Trophoblast cell (in vitro differentiated cells and primary cell): ENCODE results near the gene AMACR.
"Not testable (repeated sequence)": the region's sequence is repeated elsewhere in the genome, so short reads cannot be mapped to it uniquely, and the experiment has no call there.

Source experiments
- DNase-seq, 2 donors: peaks; one replicate each; pipeline ENCODE4 v3.0.0-alpha.2; 2016
- H2AFZ ChIP-seq: 2 replicates; pipeline ENCODE4 v1.6.1; 2013; ENCODE audit warnings: low read length, moderate library complexity, mild to moderate bottlenecking; ENCODE audit not compliant: insufficient read depth, poor library complexity
- H2AK5ac ChIP-seq: 2 replicates; pipeline ENCODE4 v1.6.1; 2013; ENCODE audit warnings: mild to moderate bottlenecking, low read length
- H2BK120ac ChIP-seq: 2 replicates; pipeline ENCODE4 v1.6.1; 2013; ENCODE audit warnings: low read length, mild to moderate bottlenecking, moderate library complexity; ENCODE audit not compliant: insufficient read depth, poor library complexity
- H2BK12ac ChIP-seq: 2 replicates; pipeline ENCODE4 v1.6.1; 2013; ENCODE audit warnings: mild to moderate bottlenecking, low read length, moderate library complexity
- H2BK5ac ChIP-seq: 2 replicates; pipeline ENCODE4 v1.6.1; 2013; ENCODE audit warnings: low read length, low read depth, moderate library complexity, mild to moderate bottlenecking; ENCODE audit not compliant: poor library complexity
- H3K14ac ChIP-seq: 2 replicates; pipeline ENCODE4 v1.6.1; 2013; ENCODE audit warnings: mild to moderate bottlenecking, low read length
- H3K18ac ChIP-seq: 2 replicates; pipeline ENCODE4 v1.6.1; 2013; ENCODE audit warnings: mild to moderate bottlenecking, low read length
- H3K23ac ChIP-seq: 2 replicates; pipeline ENCODE4 v1.6.1; 2013; ENCODE audit warnings: low read length
- H3K27ac ChIP-seq: 2 replicates; pipeline ENCODE4 v1.5.1; 2013; ENCODE audit warnings: low read depth, mild to moderate bottlenecking, inconsistent platforms, low read length, moderate library complexity
- H3K27me3 ChIP-seq: 2 replicates; pipeline ENCODE4 v1.6.1; 2013; ENCODE audit warnings: inconsistent platforms, mild to moderate bottlenecking, low read length, moderate library complexity; ENCODE audit not compliant: insufficient read depth
- H3K36me3 ChIP-seq, 2 experiments: 1 replicate in 1 of 2; 2 replicates in 1 of 2; pipeline ENCODE4 v1.6.1; 2013; ENCODE audit warnings: low read length in 2 of 2, mild to moderate bottlenecking in 2 of 2, moderate library complexity in 1 of 2; ENCODE audit not compliant: insufficient read depth in 2 of 2, control insufficient read depth in 1 of 2
- H3K4ac ChIP-seq: 2 replicates; pipeline ENCODE4 v1.6.1; 2013; ENCODE audit warnings: low read depth, mild to moderate bottlenecking, low read length, moderate library complexity
- H3K4me1 ChIP-seq, 2 experiments: 1 replicate in 1 of 2; 2 replicates in 1 of 2; pipeline ENCODE4 v1.6.1; 2013; ENCODE audit warnings: low read length in 2 of 2, mild to moderate bottlenecking in 2 of 2, moderate library complexity in 1 of 2; ENCODE audit not compliant: insufficient read depth in 2 of 2, control insufficient read depth in 1 of 2
- H3K4me2 ChIP-seq: 2 replicates; pipeline ENCODE4 v1.6.1; 2013; ENCODE audit warnings: inconsistent platforms, mild to moderate bottlenecking, low read length, moderate library complexity
- H3K4me3 ChIP-seq: 2 replicates; pipeline ENCODE4 v1.5.1; 2013; ENCODE audit warnings: mild to moderate bottlenecking, low read depth, low read length, inconsistent platforms
- H3K79me1 ChIP-seq: one replicate; pipeline ENCODE4 v1.6.1; 2013; ENCODE audit warnings: low read length
- H3K79me2 ChIP-seq: 2 replicates; pipeline ENCODE4 v1.6.1; 2013; ENCODE audit warnings: low read length, mild to moderate bottlenecking; ENCODE audit not compliant: control insufficient read depth, insufficient read depth, poor library complexity
- H3K9ac ChIP-seq: 2 replicates; pipeline ENCODE4 v1.6.1; 2013; ENCODE audit warnings: mild to moderate bottlenecking, low read length
- H3K9me3 ChIP-seq: 2 replicates; pipeline ENCODE4 v1.6.1; 2013; ENCODE audit warnings: low read depth, mild to moderate bottlenecking, control low read depth, inconsistent platforms, low read length; ENCODE audit not compliant: insufficient read depth
- H4K12ac ChIP-seq: 2 replicates; pipeline ENCODE4 v1.6.1; 2013; ENCODE audit warnings: low read depth, mild to moderate bottlenecking, low read length, moderate library complexity
- H4K8ac ChIP-seq: 2 replicates; pipeline ENCODE4 v1.6.1; 2013; ENCODE audit warnings: low read depth, mild to moderate bottlenecking, low read length, moderate library complexity
- H4K91ac ChIP-seq: one replicate; pipeline ENCODE4 v1.6.1; 2013; ENCODE audit warnings: low read depth, mild to moderate bottlenecking, low read length, moderate library complexity
- WGBS: extraction: QIAGEN DNeasy Blood & Tissue Kit; methylation state at CpG from one replicate; pipeline ENCODE4 v1.1.7; 2013; ENCODE audit warnings: missing lambda C conversion rate; ENCODE audit not compliant: insufficient read length, insufficient coverage; ENCODE audit errors: extremely low coverage; 5-methylcytosine and 5-hydroxymethylcytosine counted together

The AMACR gene

GRCh38 chr5:33952175-33952574 is 55.7 kb downstream of the AMACR start:
- not testable (repeated sequence) for H4K12ac ChIP-seq, H3K27me3 ChIP-seq, H3K4me3 ChIP-seq, DNase-seq, H3K4me2 ChIP-seq, H3K14ac ChIP-seq, H3K4ac ChIP-seq, H2AFZ ChIP-seq, H3K9me3 ChIP-seq, H3K79me1 ChIP-seq, H2AK5ac ChIP-seq, H3K36me3 ChIP-seq, H3K4me1 ChIP-seq, H2BK120ac ChIP-seq, H4K8ac ChIP-seq, H4K91ac ChIP-seq, H3K27ac ChIP-seq, H2BK5ac ChIP-seq, H3K23ac ChIP-seq, H2BK12ac ChIP-seq, H3K79me2 ChIP-seq, H3K9ac ChIP-seq, H3K18ac ChIP-seq
- no CpG with 5 or more reads among the region's 5 CpGs for WGBS

DNA sequence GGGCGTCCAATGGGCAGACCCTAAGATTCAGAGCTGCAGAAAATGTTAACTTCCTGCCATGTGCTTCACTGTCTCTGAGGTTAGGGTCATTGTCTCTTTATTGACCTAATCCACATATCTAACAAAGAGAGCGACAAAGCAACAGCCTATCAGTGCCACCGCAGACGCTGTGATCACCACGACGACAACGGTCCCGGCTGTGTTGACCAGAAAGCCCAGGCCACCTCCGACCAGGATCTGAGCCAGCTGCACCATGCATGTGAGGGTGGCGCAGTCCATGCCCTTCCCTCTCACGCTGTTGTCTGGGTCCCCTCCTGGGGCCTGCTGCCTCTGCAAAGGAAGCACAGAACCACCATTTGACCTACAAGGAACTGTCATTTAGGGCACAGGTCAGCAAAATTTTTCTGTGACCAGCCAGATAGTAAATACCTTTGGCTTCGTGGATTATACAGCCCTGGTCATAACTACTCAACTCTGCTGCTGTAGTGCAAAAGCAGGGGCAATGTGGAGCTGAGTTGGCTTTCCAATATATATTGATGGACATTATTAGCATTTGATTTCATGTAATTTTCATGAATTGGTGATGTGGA is 63.2 kb downstream of the AMACR start:
- no peaks in the 10 kb centered on the region for H3K4me1 ChIP-seq
- no peak overlapping the region for H3K4me2 ChIP-seq
- H3K4me3 ChIP-seq, result peak overlapping the region; percentile 25
- H2AFZ ChIP-seq, result no peak overlapping the region
- no peak overlapping the region for H3K9ac ChIP-seq
- no peak overlapping the region for H3K23ac ChIP-seq
- H2BK5ac ChIP-seq, result no peak overlapping the region
- H3K36me3 ChIP-seq, result no peaks in the 10 kb centered on the region
- H4K8ac ChIP-seq, result no peak overlapping the region
- no peak overlapping the region for H3K4ac ChIP-seq
- DNase-seq, result no peak
- no CpG with 5 or more reads among the region's 12 CpGs for WGBS
- no peak overlapping the region for H2AK5ac ChIP-seq
- H3K14ac ChIP-seq, result no peak overlapping the region
- H2BK12ac ChIP-seq, result no peak overlapping the region
- no peaks in the 10 kb centered on the region for H3K79me2 ChIP-seq
- no peaks in the 10 kb centered on the region for H3K79me1 ChIP-seq
- no peak overlapping the region for H2BK120ac ChIP-seq
- no peak overlapping the region for H3K18ac ChIP-seq
- no peaks in the 10 kb centered on the region for H3K27me3 ChIP-seq
- peaks cover 2% of the 10 kb centered on the region for H3K9me3 ChIP-seq
- H4K12ac ChIP-seq, result no peak overlapping the region
- H4K91ac ChIP-seq, result no peak overlapping the region
- no peak overlapping the region for H3K27ac ChIP-seq

- no peak overlapping the region for H2AFZ ChIP-seq
These were observed 66.8 kb downstream of the AMACR start for GRCh38 chr5:33941090-33941489.

DNA sequence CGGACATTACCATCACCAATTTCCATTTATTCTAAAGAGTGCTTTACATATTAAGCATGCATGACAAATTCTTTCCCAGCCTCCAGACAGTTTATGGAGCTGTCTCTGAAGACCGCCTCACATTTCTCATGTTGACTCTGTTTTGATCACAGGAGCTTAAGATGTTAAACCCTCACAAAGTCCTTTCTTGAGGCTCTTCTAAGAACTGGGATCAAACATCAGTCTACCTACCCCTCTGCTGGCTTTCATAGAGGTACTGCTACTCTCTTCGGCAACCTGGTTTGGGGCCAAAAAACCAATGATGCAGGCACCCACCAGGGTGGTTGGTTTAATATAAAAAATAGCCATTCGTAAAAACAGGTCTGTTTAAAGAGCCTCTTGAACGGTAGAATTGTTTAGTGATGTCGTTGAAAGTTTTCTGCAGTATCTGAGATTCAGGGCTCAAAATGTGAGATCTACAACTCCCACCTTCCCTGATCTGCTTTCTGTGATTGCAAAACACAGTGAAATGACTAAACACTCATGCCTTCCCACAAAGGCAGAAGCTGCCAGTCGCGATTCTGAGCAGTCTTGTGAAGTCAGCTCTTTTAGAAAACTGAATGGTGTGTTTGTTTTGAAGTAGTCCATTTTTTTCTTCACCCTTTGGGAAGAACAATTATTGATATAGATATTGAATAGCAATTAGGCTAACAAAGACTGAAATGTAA is 68.1 kb downstream of the AMACR start:
- Histone ChIP-seq H3K27me3 (no peaks in the 10 kb centered on the region), H4K12ac (no peak overlapping the region), H3K9ac (no peak overlapping the region), H3K79me2 (no peaks in the 10 kb centered on the region), H2AFZ (no peak overlapping the region), H2AK5ac (no peak overlapping the region), H3K23ac (no peak overlapping the region), H3K4me2 (no peak overlapping the region), H3K4me3 (no peak overlapping the region), H3K4me1 (peaks cover 4% of the 10 kb centered on the region in 2 experiments), H4K8ac (no peak overlapping the region), H2BK12ac (no peak overlapping the region), H3K4ac (no peak overlapping the region), H3K36me3 (no peaks in the 10 kb centered on the region), H4K91ac (no peak overlapping the region), H3K27ac (no peak overlapping the region), H2BK5ac (no peak overlapping the region), H3K9me3 (peaks cover 5% of the 10 kb centered on the region), H3K79me1 (no peaks in the 10 kb centered on the region), H3K14ac (no peak overlapping the region), H2BK120ac (no peak overlapping the region), H3K18ac (no peak overlapping the region)
- DNase-seq, result no peak
- WGBS, result no CpG with 5 or more reads among the region's 8 CpGs

More at GRCh38 chr5:33941090-33941489, 66.8 kb downstream of the AMACR start:
- no peak overlapping the region for H2BK5ac ChIP-seq
- H3K27me3 ChIP-seq, result no peaks in the 10 kb centered on the region
- H2AK5ac ChIP-seq, result no peak overlapping the region
- H4K12ac ChIP-seq, result no peak overlapping the region
- H3K79me1 ChIP-seq, result no peaks in the 10 kb centered on the region
- no CpG with 5 or more reads among the region's 5 CpGs for WGBS
- no peak overlapping the region for H3K9ac ChIP-seq
- H3K4me1 ChIP-seq, result peaks cover 3% of the 10 kb centered on the region in 2 experiments
- no peak overlapping the region for H3K4ac ChIP-seq
- H4K91ac ChIP-seq, result no peak overlapping the region
- H3K4me3 ChIP-seq, result no peak overlapping the region
- no peak overlapping the region for H3K27ac ChIP-seq
- no peaks in the 10 kb centered on the region for H3K36me3 ChIP-seq
- no peak overlapping the region for H4K8ac ChIP-seq
- H3K18ac ChIP-seq, result no peak overlapping the region
- no peak for DNase-seq
- H2BK12ac ChIP-seq, result no peak overlapping the region
- H3K4me2 ChIP-seq, result no peak overlapping the region
- H3K9me3 ChIP-seq, result peaks cover 5% of the 10 kb centered on the region
- no peak overlapping the region for H3K14ac ChIP-seq
- H3K79me2 ChIP-seq, result no peaks in the 10 kb centered on the region
- no peak overlapping the region for H3K23ac ChIP-seq
- H2BK120ac ChIP-seq, result no peak overlapping the region
